Subcutaneous adipose tissue (tissue), 4 donors: ENCODE data around the gene ISM2. TPM values are rescaled to one million over a fixed set of nuclear protein-coding genes. Genes with fewer than 3 reads are reported as not detected.

Experiments used
- total RNA-seq, 4 donors: library from RNA; depleted of rRNA; stranded (reverse); fragments of >200 nt; gene quantifications; one replicate each; pipeline ENCODE4 v1.1.0, GENCODE V29; 2016
- TF ChIP-seq, protein P1 (sequence below): fragments of 450-650 bp; IDR thresholded peaks from one replicate; pipeline ENCODE4 v1.5.1; 2016; ENCODE audit warnings: low read depth, mild to moderate bottlenecking, control low read depth, antibody characterized with exemption, moderate library complexity

The ISM2 gene
- total RNA-seq, 4 donors from 2014 or later, result 0.16 TPM; not detected in 3

DNA sequence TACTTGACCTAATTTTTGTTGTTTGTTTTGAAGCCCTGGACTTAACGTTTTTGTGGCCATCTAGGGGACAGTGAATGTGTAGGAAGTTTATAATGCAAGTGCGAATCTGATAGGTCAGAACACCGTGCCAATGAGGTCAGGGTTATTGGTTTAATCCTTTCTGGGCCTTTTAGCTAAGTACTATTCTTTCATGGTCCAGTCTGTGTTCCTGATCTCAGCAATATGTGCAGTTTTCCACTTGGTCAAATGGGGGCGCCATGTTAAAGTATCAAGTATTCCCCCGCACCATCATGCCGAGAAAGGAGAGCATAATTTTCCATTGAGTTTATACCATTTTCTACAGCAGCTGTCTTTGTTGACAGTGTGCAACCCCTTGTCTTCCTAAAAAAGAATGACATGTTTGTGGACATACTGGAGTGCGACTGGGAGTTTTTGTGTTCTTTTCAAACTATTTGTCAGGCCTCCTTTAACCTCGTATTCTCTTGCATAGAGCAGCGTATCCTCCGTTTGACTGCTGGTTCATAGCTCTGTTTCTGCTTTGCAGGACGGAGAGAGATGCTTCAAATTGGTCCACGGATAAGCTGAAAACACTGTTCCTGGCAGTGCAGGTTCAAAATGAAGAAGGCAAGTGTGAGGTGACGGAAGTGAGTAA, 39.4 kb downstream of the ISM2 start:
- TF ChIP-seq, protein P1, sequence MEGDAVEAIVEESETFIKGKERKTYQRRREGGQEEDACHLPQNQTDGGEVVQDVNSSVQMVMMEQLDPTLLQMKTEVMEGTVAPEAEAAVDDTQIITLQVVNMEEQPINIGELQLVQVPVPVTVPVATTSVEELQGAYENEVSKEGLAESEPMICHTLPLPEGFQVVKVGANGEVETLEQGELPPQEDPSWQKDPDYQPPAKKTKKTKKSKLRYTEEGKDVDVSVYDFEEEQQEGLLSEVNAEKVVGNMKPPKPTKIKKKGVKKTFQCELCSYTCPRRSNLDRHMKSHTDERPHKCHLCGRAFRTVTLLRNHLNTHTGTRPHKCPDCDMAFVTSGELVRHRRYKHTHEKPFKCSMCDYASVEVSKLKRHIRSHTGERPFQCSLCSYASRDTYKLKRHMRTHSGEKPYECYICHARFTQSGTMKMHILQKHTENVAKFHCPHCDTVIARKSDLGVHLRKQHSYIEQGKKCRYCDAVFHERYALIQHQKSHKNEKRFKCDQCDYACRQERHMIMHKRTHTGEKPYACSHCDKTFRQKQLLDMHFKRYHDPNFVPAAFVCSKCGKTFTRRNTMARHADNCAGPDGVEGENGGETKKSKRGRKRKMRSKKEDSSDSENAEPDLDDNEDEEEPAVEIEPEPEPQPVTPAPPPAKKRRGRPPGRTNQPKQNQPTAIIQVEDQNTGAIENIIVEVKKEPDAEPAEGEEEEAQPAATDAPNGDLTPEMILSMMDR, result no peak

DNA sequence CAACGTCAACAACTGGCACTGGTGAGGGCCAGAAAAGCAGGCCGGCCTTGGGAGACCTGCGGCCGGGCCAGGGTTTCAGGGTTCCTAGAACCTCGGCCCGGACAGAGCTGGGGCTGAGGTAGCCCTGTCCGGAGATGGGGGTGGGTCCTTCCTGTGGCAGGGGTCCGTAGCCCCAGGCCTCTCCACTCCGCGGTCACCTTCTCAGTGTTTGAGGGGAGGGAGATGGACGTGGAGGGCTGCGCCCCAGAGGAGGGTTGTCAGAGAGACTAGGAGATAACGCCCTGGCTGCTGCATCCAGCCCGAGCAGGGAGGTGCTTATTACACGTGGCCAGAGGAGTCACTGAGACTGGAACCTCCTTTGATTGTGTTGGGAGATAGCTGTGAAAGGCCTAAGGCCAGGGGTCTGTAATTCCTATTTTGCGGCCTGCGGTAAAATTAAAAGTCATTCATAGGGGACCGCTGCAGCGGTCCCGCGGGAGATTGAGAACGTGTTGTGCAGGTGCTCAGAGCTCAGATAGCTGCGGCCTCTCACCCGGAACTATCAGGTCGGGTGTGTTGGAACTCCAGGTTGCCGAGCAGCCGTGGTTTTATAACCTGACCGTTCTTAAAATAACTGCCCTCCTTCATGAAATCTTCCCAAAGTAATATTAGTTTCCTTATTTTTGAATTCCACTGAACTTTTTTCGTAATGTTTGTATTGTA, 40.2 kb downstream of the ISM2 start:
- TF ChIP-seq, protein P1, result no peak

DNA sequence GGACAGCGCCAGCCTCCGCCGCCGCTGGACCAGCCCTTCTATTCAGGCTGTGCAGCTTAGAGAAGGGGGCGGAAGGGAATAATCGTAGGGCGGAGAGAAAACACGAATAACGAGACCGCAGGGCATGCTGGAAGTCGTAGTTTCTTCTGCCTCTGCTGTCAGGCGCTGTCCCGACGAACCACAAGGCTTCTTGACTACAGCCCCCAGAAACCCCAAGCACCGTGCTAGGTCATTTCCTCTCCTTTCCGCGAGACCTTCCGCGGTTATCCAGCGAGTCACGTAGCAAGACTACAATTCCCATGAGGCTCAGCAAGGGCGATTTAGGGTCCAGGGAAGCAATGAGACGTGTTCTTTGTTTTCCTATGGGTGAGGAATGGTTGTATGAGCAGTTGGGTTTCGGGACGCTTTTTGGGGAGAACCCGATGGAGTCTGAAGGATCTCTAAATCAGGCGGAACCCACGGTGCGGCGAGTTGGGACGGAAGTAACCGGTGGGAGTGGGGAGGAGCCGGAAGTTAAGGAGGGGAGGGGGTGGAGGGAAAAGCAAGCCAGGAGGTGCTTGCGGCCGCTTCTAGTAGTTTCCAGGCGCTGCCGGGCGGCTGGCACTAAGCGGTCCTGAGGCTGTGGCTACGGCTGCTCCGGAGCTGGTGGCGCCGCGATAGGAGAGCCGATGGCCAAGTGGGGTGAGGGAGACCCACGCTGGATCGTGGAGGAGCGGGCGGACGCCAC, 40.9 kb downstream of the ISM2 start, which contains the start of the genes AHSA1 and VIPAS39:
Gene AHSA1 (plus strand): TSS at position 572 of the 727 bp plus-strand sequence. CDS start 97 bp downstream, at position 669.
Gene VIPAS39 (minus strand): TSS at position 80 of the 727 bp plus-strand sequence. CDS start 3,499 bp downstream, outside the sequence.
- TF ChIP-seq, protein P1, result no peak

DNA sequence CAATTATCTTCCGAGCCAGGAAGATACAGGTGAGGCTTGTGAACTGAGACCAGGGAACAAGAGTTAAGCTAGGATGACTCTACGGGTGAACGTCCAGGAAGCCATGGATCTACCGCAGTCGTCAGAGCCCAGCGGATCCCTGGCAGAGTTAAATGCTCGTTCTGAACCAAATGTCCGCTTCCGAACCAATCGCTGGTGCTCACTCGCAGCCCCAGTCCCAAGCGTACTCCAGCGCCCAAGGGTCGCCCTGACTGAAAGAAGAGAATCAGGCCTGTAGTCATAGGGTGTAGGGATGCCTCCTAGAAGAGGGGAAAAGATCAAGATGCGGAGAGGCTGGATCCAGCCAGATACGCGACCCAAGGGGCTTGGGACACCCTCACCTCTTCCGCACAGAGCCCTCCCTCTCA, 41.5 kb downstream of the ISM2 start:
- TF ChIP-seq, protein P1, result no peak

DNA sequence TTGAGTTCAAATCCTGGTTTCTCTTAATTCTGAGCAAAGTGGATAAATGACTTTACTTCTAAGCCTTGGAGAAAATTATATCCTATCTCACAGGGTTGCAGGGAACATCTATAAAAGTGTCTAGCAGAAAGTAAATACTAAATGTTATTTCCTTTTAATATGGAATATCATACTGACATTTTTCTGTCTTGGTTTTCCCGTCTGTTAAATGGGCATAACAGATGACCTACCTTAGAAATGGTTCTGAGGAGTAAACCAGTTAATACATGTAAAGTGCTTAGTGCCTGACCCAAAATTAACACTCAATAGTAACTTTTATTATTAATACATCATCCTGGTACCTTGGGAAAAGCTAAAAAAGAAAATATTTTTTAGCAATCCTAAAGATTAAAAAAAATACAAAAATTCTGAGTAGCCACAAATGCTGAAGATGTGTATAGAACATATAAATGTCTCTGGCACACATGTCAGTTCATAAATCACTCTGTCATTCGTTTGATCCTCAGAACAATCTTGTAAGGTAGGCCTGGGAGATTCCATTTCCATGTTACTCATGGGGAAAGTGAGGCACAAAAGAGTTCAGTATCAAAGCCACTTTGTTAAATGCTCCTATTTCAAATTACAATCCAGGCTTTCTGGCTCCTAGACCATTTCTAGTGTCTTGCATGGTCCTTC, 42.5 kb downstream of the ISM2 start:
- TF ChIP-seq, protein P1, result no peak

DNA sequence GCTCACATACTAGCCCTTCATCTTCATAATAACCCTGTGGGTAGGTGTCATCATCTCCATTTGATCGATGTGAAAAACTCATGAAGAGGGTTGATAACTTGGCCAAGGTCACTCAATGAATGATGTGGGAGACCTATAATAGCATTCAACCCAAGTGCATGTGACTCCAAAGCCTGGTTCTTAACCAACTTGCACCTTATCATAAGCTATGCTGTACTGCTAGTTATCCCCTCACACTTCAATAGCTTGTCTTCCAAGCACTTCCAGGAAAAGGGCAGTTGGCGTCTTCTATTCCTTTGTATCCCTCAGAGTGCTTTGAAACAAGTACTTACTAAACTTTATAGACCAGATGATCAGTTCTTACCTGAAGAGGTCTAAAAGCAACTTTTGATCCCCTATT, 56.4 kb downstream of the ISM2 start:
- TF ChIP-seq, protein P1, result no peak

DNA sequence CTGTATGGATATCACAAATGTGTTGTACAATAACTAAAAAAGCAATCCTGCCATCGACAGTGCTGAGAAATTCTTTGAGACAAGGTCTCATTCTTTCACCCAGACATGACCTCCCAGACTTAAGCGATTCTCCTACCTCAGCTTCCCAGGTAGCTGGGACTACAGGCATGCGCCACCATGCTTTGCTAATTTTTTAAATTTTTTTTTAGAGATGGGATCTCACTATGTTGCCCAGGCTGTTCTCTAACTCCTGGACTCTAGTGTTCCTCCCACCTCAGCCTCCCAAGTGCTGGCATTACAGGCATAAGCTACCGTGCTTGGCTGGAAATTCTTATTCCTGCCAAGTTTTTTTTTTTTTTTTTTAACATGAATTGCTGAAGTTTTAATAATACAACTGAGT, 58.8 kb downstream of the ISM2 start:
- TF ChIP-seq, protein P1, result no peak
